Measurements from ENCODE around the gene DUSP5. TPM values are rescaled to one million over a fixed set of nuclear protein-coding genes. Genes with fewer than 3 reads are reported as not detected.

The DUSP5 gene
- total RNA-seq, 4 donors from 2014 or later: 9.3 to 60.8 (median 31.0) TPM

DNA sequence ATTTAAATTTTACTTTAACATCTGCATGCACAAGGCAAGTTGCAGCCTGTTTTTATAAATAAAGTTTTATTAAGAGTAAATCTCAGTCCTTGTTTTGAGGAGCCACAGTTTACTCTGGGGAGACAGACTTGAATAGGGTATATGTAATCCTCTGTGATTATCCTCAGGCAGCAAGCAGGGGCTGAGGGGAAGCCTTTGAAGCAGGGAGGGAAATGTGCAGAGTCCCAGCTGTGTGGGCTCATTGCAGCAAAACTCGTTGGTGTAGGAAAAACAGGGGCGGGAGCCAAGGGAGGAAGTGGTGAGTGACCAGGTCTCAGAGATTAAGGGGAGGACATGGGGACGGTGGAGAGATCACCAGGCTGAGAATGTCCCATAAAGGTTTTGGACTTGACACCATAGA, 35.4 kb downstream of the DUSP5 start:
- Histone ChIP-seq H3K4me3 (no peak overlapping the region), H3K4me1 (peaks cover 11% of the 10 kb centered on the region), H3K36me3 (no peaks in the 10 kb centered on the region), H3K27ac (no peak overlapping the region), H3K9me3 (no peaks in the 10 kb centered on the region), H3K27me3 (peaks cover 3% of the 10 kb centered on the region)
- DNase-seq (ENCODE audit: low spot score in 2 of 2): no peak
- TF ChIP-seq, protein P1, sequence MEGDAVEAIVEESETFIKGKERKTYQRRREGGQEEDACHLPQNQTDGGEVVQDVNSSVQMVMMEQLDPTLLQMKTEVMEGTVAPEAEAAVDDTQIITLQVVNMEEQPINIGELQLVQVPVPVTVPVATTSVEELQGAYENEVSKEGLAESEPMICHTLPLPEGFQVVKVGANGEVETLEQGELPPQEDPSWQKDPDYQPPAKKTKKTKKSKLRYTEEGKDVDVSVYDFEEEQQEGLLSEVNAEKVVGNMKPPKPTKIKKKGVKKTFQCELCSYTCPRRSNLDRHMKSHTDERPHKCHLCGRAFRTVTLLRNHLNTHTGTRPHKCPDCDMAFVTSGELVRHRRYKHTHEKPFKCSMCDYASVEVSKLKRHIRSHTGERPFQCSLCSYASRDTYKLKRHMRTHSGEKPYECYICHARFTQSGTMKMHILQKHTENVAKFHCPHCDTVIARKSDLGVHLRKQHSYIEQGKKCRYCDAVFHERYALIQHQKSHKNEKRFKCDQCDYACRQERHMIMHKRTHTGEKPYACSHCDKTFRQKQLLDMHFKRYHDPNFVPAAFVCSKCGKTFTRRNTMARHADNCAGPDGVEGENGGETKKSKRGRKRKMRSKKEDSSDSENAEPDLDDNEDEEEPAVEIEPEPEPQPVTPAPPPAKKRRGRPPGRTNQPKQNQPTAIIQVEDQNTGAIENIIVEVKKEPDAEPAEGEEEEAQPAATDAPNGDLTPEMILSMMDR (IDR thresholded peaks at IDR 0.05): no peak
- no peak for TF ChIP-seq POLR2AphosphoS5 (IDR thresholded peaks at IDR 0.05)
- no peak for TF ChIP-seq POLR2A (IDR thresholded peaks at IDR 0.05)
- TF ChIP-seq EP300 (IDR thresholded peaks at IDR 0.05): no peak
- 40% methylated on average over 3 of the region's 3 CpGs for WGBS

DNA sequence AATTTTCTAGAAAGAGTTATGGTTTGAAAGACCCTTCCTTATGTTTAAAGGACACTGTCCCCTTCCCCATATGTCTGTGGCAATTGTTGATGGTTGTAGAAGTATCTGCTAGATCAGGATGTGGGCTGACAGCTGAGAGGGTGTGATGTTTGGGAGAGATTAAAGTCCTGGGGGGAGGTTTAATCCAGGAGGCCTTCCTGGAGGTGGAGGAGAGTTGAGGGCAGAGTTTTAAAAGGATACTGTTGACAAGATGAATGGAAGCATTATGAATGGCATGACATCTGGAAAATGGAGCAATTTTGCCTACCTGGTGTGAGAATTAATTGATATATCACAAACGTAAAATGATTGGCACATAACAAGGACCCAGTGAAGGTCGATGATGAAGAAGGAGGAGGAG, 36.9 kb downstream of the DUSP5 start:
- WGBS: 81% methylated on average over 2 of the region's 2 CpGs
- Histone ChIP-seq H3K9me3 (no peaks in the 10 kb centered on the region), H3K27ac (no peak overlapping the region), H3K4me1 (peaks cover 11% of the 10 kb centered on the region), H3K27me3 (peaks cover 3% of the 10 kb centered on the region), H3K36me3 (no peaks in the 10 kb centered on the region), H3K4me3 (no peak overlapping the region)
- DNase-seq (ENCODE audit: low spot score in 2 of 2): no peak
- no peak for TF ChIP-seq POLR2A (IDR thresholded peaks at IDR 0.05)
- TF ChIP-seq POLR2AphosphoS5 (IDR thresholded peaks at IDR 0.05): no peak
- TF ChIP-seq EP300 (IDR thresholded peaks at IDR 0.05): no peak

DNA sequence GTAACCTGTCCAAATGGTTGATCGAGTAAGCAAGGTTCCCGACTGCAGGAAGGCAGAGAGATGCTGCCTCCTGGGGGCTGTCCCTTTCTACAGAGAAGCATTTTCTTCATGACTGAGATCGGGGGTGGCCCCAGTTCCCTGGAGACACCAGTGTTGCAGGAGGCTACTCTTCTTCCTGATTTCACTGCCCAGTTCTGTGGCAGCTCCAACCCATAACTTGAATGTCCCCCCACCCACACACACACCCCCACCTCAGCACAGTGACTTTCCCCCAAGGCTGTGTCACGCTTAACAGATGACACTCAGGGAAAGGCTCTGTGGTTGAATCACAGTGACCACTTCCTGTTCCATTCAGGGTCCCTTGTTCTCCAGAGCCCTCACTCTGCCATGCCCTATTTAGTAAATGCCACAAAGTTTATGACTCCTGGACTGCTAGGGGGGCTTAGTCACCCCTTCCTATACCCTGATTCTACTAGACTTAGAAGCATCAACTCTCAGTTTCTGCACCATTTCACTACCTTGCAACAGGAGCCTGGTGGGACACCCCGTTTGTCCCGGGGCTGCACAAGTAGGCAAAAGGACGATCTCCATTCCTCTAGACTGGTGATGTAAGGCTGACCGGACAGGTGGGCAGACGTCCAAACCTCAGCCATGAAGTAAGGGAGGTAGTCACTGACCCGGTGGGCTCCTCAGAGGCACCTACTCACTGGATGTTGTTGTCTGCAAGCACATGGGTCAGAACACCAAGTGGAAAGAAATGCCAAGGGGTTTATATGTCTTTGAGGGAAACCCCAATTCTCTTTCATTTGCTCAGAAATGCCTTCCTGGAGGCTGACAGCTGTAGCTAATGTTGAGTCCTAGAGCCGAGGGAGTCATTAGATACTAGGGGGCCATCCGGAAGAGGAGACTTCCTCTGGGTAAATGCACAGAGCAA, 38.5 kb downstream of the DUSP5 start:
- H3K4me1 ChIP-seq: peaks cover 4% of the 10 kb centered on the region
- H3K27ac ChIP-seq: no peak overlapping the region
- no peak for DNase-seq (ENCODE audit: low spot score in 2 of 2)
- H3K27me3 ChIP-seq: peaks cover 3% of the 10 kb centered on the region
- H3K4me3 ChIP-seq: no peak overlapping the region
- TF ChIP-seq, protein P1 (IDR thresholded peaks at IDR 0.05): no peak
- no peak for TF ChIP-seq POLR2AphosphoS5 (IDR thresholded peaks at IDR 0.05)
- no peak for TF ChIP-seq POLR2A (IDR thresholded peaks at IDR 0.05)
- no peak for TF ChIP-seq EP300 (IDR thresholded peaks at IDR 0.05)
- H3K36me3 ChIP-seq: no peaks in the 10 kb centered on the region
- WGBS: 50% methylated on average over 9 of the region's 12 CpGs
- no peaks in the 10 kb centered on the region for H3K9me3 ChIP-seq

DNA sequence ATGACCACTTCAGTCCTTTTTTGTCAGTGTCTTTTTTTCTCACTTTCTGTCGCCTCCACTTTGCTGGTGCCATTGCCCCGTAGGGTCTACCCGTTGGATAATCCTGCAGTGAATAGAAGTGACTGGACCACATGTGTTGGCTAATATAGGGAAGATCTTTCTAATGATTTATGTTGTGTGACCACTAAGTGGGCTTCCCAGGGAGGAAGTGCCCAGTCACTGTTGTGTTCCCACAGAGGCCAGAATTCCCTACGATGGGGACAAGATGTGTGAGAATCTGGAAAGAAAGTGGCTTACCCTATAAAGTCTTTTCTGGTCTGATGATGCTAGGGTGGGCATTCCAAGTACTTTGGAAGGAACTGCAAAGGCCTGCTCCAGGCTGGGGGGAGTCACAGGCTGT, 41.4 kb downstream of the DUSP5 start:
- H3K27ac ChIP-seq: no peak overlapping the region
- no peak for TF ChIP-seq EP300 (IDR thresholded peaks at IDR 0.05)
- TF ChIP-seq, protein P1 (IDR thresholded peaks at IDR 0.05): no peak
- TF ChIP-seq POLR2AphosphoS5 (IDR thresholded peaks at IDR 0.05): no peak
- TF ChIP-seq POLR2A (IDR thresholded peaks at IDR 0.05): no peak
- WGBS: 90% methylated on average over 4 of the region's 4 CpGs
- no peaks in the 10 kb centered on the region for H3K9me3 ChIP-seq
- H3K4me1 ChIP-seq: peaks cover 4% of the 10 kb centered on the region
- H3K4me3 ChIP-seq: no peak overlapping the region
- peaks cover 3% of the 10 kb centered on the region for H3K27me3 ChIP-seq
- DNase-seq (ENCODE audit: low spot score in 2 of 2): no peak
- H3K36me3 ChIP-seq: no peaks in the 10 kb centered on the region

DNA sequence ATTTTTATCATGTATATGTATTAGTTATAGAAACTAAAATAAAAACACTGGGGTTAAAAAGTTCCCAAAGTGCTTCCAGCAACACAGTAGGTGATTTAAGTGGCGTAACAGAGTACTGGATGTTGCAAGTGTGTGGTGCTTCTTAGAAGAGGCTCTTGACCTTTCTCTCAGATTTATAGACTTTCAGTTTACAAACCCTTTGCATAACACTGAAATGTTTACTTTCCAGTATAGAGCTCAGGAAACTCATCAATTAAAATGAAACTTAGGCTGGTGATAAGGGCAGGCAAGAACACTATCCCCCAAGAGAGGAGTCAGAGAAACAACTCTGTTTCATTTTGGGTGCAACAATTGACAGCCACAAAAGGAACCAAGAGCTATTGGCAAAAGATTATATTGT, 42.3 kb downstream of the DUSP5 start:
- no peak overlapping the region for H3K4me3 ChIP-seq
- H3K4me1 ChIP-seq: peaks cover 4% of the 10 kb centered on the region
- no peak overlapping the region for H3K27ac ChIP-seq
- no peaks in the 10 kb centered on the region for H3K27me3 ChIP-seq
- TF ChIP-seq EP300 (IDR thresholded peaks at IDR 0.05) (no peak), POLR2A (IDR thresholded peaks at IDR 0.05) (no peak), POLR2AphosphoS5 (IDR thresholded peaks at IDR 0.05) (no peak)
- H3K9me3 ChIP-seq: no peaks in the 10 kb centered on the region
- DNase-seq (ENCODE audit: low spot score in 2 of 2): no peak
- 90% methylated on average over 1 of the region's 1 CpG for WGBS
- no peaks in the 10 kb centered on the region for H3K36me3 ChIP-seq

DNA sequence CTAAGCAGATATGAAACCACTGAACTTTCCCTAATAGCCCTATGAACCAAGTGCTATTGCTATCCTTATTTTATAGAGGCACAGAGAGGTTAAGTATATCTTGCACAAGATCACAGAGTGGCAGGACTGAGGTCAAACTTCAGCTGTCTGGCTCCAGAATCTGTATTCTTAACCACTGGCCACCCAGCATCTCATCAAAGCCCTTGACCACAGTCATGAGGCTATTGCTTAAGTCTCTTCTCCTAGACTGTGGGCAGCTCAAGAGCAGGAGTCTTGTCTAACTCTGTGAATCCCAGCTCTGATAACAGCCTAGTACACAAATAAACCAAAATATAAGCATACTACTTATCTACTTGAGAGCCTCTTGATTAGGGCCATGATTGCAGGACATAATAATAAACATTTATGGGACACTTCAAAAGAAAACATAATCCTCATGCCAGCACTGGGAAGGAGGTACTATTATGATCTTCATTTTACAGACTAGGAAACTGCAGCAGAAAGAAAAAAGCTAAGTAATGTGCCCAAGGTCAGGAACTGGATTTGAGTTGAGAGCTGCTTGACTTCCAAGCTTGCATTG, 47.3 kb downstream of the DUSP5 start:
- Histone ChIP-seq H3K27me3 (peaks cover 10% of the 10 kb centered on the region), H3K4me1 (no peaks in the 10 kb centered on the region), H3K27ac (no peak overlapping the region), H3K9me3 (no peaks in the 10 kb centered on the region), H3K4me3 (no peak overlapping the region), H3K36me3 (no peaks in the 10 kb centered on the region)
- no peak for DNase-seq (ENCODE audit: low spot score in 2 of 2)
- TF ChIP-seq EP300 (IDR thresholded peaks at IDR 0.05) (no peak), POLR2AphosphoS5 (IDR thresholded peaks at IDR 0.05) (no peak), POLR2A (IDR thresholded peaks at IDR 0.05) (no peak)
- TF ChIP-seq, protein P1 (IDR thresholded peaks at IDR 0.05): no peak

All from suprapubic skin (tissue), 4 donors.